Activated CD8-positive, alpha-beta memory T cell treated with anti-CD3 and anti-CD28 coated beads, Interleukin-2, amount 50 U/mL, for 1 hour (primary cell): ENCODE measurements around the gene C1orf50.

Experiments used
- DNase-seq: peaks from one replicate; pipeline ENCODE4 v3.0.0-alpha.2; 2020; ENCODE audit errors: extremely low read depth

Gene C1orf50

DNA sequence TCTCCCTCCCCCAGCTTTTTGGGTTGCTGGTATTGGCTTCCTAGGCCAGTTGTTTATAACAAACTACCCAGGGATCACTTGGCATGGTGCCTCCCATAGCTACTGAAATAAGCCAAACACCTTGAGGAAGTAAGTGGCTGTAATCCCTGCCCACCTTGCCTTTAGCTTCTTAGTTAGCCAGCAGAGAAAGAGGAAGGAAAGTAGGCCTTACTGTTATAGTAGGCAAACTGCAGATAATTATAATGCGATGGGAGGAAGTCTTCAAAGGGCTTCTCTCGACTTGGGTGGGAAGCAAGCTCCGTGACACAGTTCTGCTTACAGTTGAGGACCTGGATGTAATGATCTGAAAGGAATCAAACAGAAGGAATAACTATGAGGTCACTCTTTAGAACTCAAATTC, 8.4 kb upstream of the C1orf50 start:
- no peak for DNase-seq

GRCh38 chr1:42759114-42759513, 7.9 kb upstream of the C1orf50 start:
- DNase-seq, result no peak

GRCh38 chr1:42761567-42761966, 5.5 kb upstream of the C1orf50 start:
- no peak for DNase-seq

DNA sequence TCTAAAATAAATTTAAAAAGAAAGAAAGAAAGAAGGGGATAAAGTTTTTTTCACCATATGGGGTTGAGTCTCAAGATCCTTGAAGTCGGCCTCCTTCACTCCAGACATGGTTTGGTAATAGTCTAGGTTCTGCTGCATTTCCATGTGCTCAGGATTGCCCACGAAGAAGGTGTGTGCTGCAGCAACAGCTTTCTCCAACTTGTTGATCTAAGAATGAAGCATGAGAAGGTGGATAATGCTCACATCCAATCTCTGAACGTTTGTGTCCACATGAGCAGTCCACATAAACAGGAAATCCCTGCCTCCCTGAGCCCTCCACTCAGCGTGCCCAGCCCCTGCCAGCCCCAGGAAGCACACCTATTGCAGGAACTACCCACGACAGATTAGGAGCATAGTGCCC, 4.8 kb upstream of the C1orf50 start:
- DNase-seq, result no peak

DNA sequence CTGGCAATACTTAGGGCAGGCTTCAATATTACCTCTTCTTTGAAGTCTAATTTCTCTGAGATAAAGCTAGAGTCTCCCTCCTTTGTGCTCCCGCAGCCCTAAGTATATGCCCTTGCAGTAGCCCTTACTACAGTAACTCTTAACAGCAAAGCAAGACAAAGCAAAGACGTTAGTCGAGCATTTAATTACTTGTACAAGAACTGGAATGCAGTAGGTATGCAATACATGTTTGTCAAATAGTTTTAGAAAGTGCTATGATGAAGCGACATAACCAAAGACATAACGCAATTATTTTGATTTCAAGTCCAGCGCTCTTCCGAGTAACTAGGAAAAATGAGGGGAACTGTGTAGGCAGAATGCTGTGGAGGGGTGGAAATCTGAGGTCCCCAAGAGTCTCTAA, 1.8 kb upstream of the C1orf50 start:
- no peak for DNase-seq

DNA sequence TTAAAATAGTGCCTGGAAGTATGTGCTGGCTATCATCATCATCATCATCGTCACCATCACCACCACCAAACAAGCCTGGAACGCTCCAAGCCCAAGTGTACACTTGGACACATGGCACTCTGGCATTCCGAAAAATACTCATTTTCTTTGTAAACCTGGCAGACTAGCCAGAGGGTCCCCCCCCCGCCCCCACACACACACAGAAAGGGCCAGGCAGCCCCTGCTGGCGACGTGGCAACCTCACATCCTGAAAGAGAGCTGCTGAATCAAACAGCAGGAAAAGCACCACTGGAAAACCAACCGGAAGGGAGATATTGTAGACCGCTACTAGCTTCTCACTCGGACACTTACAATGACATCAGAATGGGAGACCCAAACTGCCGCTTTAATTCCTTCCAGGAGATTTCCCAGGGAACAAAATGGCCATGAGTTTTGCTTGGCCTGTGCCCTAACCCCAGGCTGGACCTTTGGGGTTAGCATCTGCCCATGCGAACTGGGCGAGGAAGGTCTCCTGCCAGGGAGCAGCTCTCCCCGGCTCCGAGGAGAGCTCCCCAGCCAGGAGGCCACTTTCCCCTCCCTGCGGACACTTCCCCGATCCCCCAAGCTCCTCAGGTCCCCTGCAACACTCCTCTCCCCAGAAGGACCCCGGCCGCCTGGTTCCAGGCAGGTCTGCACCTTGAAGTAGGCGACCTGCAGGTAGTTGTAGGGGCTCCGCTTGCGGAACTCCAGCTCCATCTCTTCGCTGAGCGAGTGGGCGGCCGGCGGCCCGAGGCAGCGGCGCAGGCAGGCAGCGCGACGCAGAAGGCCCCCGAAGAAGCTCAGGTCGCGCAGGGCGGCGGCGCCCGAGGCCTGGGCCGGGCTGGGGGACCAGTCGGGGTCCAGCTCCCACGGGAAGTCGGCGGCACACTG, 963 bp upstream of the C1orf50 start:
- no peak for DNase-seq

DNA sequence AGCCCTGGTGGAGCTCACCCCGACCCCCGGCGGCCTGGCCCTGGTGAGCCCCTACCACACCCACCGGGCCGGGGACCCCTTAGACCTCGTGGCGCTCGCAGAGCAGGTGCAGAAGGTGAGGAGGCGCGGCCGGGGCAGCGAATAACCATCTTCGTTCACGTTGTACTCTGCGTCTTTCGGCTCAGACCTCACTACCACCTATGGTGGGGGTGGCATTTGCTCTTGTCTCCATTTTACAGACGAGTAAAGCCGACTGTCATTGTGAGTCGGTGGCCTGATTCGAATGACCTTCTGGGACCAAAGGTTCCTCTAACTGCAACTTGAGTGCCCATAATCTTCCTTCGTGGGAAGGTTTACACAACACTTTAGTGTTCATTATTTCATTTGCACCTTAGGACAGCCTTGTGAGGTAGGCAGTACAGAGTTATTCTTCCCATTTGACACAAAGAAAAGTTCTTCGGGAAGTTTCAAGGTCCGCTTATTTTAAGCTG, 506 bp downstream of the C1orf50 start:
- no peak for DNase-seq

DNA sequence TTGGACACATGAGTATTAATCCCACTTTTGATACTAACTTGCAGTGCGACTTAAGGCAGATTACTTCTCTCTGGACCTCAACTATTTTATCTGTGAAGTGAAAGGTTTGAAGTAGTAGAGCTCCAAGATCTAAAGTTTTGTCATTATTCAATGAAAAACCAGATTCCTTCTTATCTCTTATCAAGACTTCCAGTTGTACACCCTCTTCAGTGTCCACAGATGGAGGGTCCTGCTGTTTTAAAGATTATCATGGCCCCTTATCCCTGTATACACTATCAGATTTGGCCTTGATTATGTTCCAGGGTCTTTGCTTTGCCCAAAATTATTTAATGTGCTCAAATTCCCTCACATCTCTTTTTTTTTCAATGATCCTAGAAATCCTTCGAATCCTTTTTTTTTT, 1.1 kb downstream of the C1orf50 start:
- no peak for DNase-seq

DNA sequence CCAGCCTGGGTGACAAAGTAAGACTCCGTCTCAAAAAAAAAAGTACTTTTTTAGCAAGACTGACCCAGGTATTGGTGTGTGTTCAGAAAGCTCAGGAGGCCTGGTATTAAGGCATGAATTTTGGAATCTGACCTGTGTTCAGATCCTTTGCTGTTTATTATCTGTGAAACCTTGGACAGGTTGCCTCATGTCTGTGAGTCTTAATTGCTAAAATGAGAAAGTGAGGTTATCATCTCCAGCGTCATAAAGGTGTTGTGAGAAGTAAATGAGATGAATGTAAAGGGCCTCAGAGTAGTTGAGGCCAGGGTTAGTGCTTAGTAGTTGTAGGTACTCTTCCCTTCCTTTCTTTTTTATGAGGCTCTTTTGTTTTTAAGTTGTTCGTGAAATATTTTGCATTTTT, 2.8 kb downstream of the C1orf50 start:
- DNase-seq, result no peak

- no peak for DNase-seq
These were observed 6.4 kb downstream of the C1orf50 start for GRCh38 chr1:42773420-42773819.

DNA sequence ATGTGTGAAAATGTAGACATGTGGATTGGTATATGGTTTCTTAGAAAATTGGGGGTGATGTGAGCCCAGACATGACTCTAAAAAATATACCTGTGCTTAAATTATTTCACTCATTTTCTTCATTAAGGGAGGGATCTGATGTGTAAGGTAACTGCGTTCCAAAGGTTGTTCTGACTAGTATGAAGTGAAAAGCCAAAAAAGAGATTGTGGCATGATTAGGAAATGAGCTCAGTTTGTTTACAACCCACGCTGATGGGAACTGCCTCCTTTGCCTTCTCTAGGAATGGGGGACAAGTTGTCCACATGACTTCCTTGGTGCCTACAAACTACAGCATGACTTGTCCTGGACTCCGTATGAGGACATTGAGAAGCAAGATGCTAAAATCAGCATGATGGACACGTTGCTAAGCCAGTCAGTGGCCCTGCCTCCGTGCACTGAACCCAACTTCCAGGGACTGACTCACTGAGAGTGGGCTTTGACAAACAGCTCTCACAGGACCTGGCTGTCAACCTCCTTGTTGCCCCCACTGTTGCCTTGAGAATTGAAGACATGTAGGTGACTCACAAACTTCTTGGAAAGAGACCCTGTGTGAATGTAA, 8.0 kb downstream of the C1orf50 start:
- DNase-seq, result no peak

DNA sequence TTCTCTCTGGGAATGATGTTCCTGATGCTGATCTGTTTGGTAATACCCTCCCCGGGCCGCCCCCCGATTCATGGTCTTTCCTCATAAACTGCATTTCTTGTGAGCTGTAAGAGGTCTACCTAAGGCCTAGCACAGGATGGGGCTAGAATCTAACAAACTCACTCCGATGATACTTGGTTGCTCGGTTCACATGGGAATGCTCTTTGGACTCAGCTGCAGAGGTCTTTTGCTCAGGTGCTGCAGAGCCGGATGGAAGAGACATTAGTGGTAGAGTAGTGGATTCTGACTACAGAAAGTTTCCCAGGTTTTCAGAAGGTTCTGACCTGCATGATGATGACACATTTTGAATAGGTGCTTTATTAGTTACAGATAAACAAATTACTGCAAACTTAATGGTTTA, 9.5 kb downstream of the C1orf50 start:
- no peak for DNase-seq

DNA sequence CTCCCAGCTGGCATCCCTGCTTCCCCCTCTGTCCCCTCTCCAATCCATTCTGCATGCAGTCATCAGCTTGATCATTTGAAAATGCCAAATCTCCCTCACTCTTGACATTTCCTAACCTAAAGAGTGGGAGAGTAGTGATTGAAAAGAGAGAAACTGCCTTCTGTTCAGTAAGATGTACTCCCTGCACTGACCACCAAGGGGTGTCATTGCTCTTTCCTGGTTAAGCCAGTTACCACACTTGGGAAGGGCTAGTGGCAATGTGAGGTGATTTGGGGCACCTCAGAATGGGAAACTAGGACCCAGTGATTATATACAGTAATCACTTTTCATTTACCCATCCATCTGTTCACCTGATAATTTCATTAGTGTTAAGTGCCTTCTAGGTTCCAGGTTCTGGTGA, 10.8 kb downstream of the C1orf50 start:
- DNase-seq, result no peak

DNA sequence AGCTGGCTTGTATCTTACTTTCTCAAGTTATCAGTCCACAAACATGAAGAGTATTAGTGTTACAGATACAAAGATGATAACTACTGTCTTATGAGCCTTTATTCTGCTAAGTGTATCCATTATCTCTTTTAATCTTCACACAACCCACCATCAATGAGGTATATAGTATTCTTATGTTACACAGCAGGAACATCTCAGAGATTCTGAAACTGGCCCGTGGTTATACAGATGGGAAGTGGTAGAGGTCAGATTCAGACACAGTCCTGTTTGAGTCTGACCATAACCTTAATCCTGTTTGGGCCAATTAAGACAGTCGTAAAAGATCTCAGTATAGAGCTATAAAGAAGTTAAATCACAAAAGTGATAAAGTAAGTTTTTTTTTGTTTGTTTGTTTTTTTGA, 12.7 kb downstream of the C1orf50 start:
- no peak for DNase-seq

GRCh38 chr1:42780176-42780575, 13.1 kb downstream of the C1orf50 start:
- no peak for DNase-seq

- DNase-seq, result no peak
These were observed 16.0 kb downstream of the C1orf50 start for GRCh38 chr1:42783092-42783491.

GRCh38 chr1:42784547-42784945, 17.5 kb downstream of the C1orf50 start:
- DNase-seq, result no peak

GRCh38 chr1:42784946-42785693, 18.1 kb downstream of the C1orf50 start, which contains the start of gene TMEM269:
Gene TMEM269 (plus strand): TSS chr1:42784991. CDS start chr1:42789894, 4,903 bp downstream.
- no peak for DNase-seq

- DNase-seq, result no peak
These were observed 19.0 kb downstream of the C1orf50 start for GRCh38 chr1:42786097-42786496.

- DNase-seq, result no peak
These were observed 21.0 kb downstream of the C1orf50 start for GRCh38 chr1:42788021-42788420.

DNA sequence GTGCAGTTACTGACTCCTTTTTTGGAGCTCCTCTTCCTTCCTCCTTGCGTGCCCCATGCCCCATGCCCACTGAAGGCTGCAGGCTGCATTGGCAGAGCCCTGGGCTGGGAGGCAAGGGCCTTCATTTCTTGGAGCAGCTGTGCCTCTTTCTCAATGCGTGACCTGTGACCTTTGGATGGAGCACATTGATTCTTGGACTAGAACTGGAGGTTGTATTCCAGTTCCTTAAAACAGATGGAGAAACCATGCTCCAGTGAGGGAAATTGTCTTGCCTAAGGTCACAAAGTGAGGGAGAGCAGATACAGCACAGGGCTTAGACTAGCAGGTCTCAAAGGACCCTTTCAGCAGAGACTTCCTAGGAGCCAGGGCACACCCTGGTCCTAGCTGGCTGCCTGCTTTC, 26.8 kb downstream of the C1orf50 start:
- no peak for DNase-seq

DNA sequence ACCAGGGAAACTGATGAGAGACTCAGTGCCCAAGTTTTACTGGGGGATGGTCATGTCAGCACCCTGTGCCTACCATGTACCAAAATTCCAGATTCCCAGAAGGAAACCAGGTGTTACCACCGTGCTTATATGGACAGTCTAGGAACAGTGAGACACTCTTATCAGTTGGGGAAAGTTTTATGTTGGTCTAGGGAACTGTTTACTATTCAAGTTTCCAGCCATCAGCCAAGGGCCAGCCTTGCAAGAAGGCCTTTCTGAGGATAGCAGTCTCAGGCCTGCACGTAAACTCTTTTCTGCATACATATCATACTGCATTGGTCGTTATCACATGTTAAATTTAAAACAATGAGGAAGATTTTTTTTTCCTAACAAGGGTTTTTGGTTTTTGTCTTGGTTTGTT, 30.4 kb downstream of the C1orf50 start:
- no peak for DNase-seq
